OCI-LY7 (cell line): ENCODE measurements around the gene KDM2B. TPM values are rescaled to one million over a fixed set of nuclear protein-coding genes. Genes with fewer than 3 reads are reported as not detected.

Experiments used
- BruUV-seq: library from RNA; stranded (reverse); fragments of 400-500 nt; replicated peaks from 2 replicates; lab custom pipeline; 2021; lab: Mats Ljungman, UMichigan
- CTCF ChIA-PET: fragments of 300-600 bp; sonication (Branson Sonifier 250); formaldehyde crosslinking; loops from one replicate; lab custom pipeline; 2022; ENCODE audit warnings: antibody characterized with exemption; ENCODE audit not compliant: unreplicated experiment; lab: Charles Lee
- POLR2A ChIA-PET: fragments of 300-600 bp; sonication (Branson Sonifier 250); formaldehyde crosslinking; loops from one replicate; lab custom pipeline; 2022; ENCODE audit warnings: antibody characterized with exemption; lab: Charles Lee
- DNase-seq: peaks from one replicate; pipeline ENCODE4 v3.0.0-alpha.2; 2015; ENCODE audit warnings: low spot score
- H2AFZ ChIP-seq: fragments of 200-600 bp; sonication (generic), shearing (Covaris generic); 2 replicates; pipeline ENCODE4 v1.6.1; 2014; ENCODE audit warnings: mild to moderate bottlenecking, antibody characterized with exemption, low read length, moderate library complexity
- H3K27ac ChIP-seq: fragments of 200-600 bp; sonication (generic); 2 replicates; pipeline ENCODE4 v1.5.1; 2014; ENCODE audit warnings: mixed run types, low read depth, mild to moderate bottlenecking, moderate library complexity, low read length, inconsistent platforms; ENCODE audit not compliant: poor library complexity, severe bottlenecking
- H3K36me3 ChIP-seq: fragments of 200-600 bp; sonication (generic); 2 replicates; pipeline ENCODE4 v1.6.1; 2014; ENCODE audit warnings: mild to moderate bottlenecking, antibody characterized with exemption, low read length, moderate library complexity, mixed read lengths; ENCODE audit not compliant: insufficient read depth
- H3K4me1 ChIP-seq: fragments of 200-600 bp; sonication (generic); 2 replicates; pipeline ENCODE4 v1.5.1; 2014; ENCODE audit warnings: mild to moderate bottlenecking, low read length; ENCODE audit not compliant: insufficient read depth, poor library complexity, severe bottlenecking
- H3K4me2 ChIP-seq: fragments of 200-600 bp; sonication (generic); 2 replicates; pipeline ENCODE4 v1.6.1; 2014; ENCODE audit warnings: mild to moderate bottlenecking, low read length
- H3K4me3 ChIP-seq: fragments of 200-600 bp; sonication (generic); 2 replicates; pipeline ENCODE4 v1.5.1; 2014; ENCODE audit warnings: mild to moderate bottlenecking, low read depth, low read length; ENCODE audit not compliant: poor library complexity, severe bottlenecking
- H3K79me2 ChIP-seq: fragments of 200-600 bp; sonication (generic); 2 replicates; pipeline ENCODE4 v1.6.1; 2016; ENCODE audit warnings: low read depth, mild to moderate bottlenecking, low read length, moderate library complexity, mixed read lengths; ENCODE audit not compliant: insufficient read depth
- H3K9me2 ChIP-seq: fragments of 200-600 bp; sonication (generic); 2 replicates; pipeline ENCODE4 v1.6.1; 2016; ENCODE audit warnings: mild to moderate bottlenecking, low read length, mixed read lengths; ENCODE audit not compliant: insufficient read depth
- H3K9me3 ChIP-seq: fragments of 200-600 bp; sonication (generic); 2 replicates; pipeline ENCODE4 v1.6.1; 2014; ENCODE audit warnings: mild to moderate bottlenecking, mixed run types, low read length, mixed read lengths
- H4K20me1 ChIP-seq: fragments of 200-600 bp; sonication (generic); 2 replicates; pipeline ENCODE4 v1.6.1; 2014; ENCODE audit warnings: mild to moderate bottlenecking, antibody characterized with exemption, low read length, moderate library complexity, mixed read lengths; ENCODE audit not compliant: insufficient read depth
- EZH2phosphoT487 ChIP-seq: fragments of 200-600 bp; sonication (generic); IDR thresholded peaks from 2 replicates; pipeline ENCODE4 v1.6.1; 2018; ENCODE audit warnings: low read depth, borderline replicate concordance, mild to moderate bottlenecking, mixed run types, antibody characterized with exemption, low read length, moderate library complexity, mixed read lengths
- intact Hi-C: fragments of 100-400 bp; cut with micrococcal nuclease; formaldehyde crosslinking; loops from one replicate; pipeline ENCODE4 v1.10.0; 2022; ENCODE audit not compliant: unreplicated experiment
- total RNA-seq, 2 experiments: library from RNA; depleted of rRNA in 1 of 2; stranded (reverse); fragments of >200 nt in 1 of 2; shearing (Covaris generic) in 1 of 2; gene quantifications; 2 replicates each; pipeline ENCODE4 v1.2.3, GENCODE V29; 2014 to 2022
- TF ChIP-seq, protein P1 (sequence below): fragments of 200-600 bp; sonication (generic); conservative IDR thresholded peaks from 2 replicates; pipeline ENCODE4 v1.5.1; 2014; ENCODE audit warnings: mild to moderate bottlenecking, antibody characterized with exemption, low read length, moderate library complexity, mixed read lengths

The KDM2B gene
- total RNA-seq, 2 experiments from 2014 or later, result 78.5 to 88.0 TPM

DNA sequence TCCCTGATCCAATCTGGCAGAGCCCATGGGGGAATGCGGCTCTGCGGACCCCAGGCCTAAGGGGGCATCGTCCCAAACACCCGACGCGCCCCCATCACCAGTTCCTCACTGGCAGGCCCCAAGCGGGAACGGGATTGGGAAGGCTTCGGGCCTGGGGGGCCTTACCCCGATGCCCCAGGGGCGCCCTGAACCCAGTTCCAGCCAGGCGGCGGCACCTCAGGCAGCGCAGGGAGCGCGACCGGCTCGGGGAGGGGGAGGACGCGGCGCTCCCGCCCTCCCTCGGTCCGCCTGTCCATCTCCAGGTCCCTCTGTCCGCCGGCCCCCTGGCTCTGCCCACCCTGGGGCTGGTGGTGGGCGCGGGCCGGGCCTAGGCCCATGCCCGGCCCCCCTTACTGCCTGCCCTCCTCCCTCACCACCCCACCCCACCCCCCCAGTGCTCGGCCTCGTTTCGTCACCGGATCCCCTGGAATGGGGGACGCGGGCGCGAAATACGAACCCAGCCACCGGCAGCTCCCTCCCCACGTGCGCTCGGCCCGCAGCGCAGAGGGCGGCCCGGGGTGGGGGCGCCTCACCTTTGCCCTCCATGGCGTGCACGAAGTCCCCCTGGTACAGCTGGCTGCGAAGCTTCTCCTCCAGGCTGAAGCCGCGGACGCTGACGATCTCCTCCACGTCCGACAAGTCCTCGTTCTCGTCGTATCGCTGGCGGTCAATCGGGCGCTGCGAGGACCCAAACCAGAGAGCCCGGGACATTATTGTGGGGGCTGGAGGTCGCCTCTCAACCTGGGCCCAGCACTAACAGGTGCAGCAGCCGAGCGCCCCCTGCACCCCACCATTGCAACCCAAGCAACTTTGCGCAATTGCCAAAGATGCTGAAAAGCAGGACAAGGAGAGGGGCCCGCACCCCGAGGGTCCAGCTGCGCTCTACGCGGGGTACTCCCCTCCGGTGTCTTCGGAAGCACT lies 2.3 kb downstream of the KDM2B start:
- ChIA-PET POLR2A (interaction anchor here (0.6 to 1.5 kb wide), 4 partner anchors 10 to 534 kb away, joined by 3 to 5 read pairs (median 4); no protein-coding TSS in a partner anchor), CTCF (interaction anchor here (1.4 kb wide), 1 partner anchor 11 kb away, joined by 3 read pairs; no protein-coding TSS in a partner anchor)
- no TSS peak for BruUV-seq
- Histone ChIP-seq H3K27ac (peak overlapping the region; percentile 78), H3K79me2 (peaks cover 17% of the 10 kb centered on the region; the same call in 1 of the 2 replicates), H3K9me3 (no peaks in the 10 kb centered on the region), H3K9me2 (no peaks in the 10 kb centered on the region), H2AFZ (peak overlapping the region; percentile 91), H3K4me3 (peak overlapping the region; percentile 79), H4K20me1 (no peaks in the 10 kb centered on the region), H3K4me2 (peak overlapping the region; percentile 91), H3K4me1 (peaks cover 29% of the 10 kb centered on the region), H3K36me3 (peaks cover 4% of the 10 kb centered on the region; the same call in 1 of the 2 replicates)
- TF ChIP-seq, protein P1, sequence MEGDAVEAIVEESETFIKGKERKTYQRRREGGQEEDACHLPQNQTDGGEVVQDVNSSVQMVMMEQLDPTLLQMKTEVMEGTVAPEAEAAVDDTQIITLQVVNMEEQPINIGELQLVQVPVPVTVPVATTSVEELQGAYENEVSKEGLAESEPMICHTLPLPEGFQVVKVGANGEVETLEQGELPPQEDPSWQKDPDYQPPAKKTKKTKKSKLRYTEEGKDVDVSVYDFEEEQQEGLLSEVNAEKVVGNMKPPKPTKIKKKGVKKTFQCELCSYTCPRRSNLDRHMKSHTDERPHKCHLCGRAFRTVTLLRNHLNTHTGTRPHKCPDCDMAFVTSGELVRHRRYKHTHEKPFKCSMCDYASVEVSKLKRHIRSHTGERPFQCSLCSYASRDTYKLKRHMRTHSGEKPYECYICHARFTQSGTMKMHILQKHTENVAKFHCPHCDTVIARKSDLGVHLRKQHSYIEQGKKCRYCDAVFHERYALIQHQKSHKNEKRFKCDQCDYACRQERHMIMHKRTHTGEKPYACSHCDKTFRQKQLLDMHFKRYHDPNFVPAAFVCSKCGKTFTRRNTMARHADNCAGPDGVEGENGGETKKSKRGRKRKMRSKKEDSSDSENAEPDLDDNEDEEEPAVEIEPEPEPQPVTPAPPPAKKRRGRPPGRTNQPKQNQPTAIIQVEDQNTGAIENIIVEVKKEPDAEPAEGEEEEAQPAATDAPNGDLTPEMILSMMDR, result peak; percentile 46
- TF ChIP-seq EZH2phosphoT487, result no peak
- intact Hi-C loops, result no loop called here
- DNase-seq, result peak; percentile 24

DNA sequence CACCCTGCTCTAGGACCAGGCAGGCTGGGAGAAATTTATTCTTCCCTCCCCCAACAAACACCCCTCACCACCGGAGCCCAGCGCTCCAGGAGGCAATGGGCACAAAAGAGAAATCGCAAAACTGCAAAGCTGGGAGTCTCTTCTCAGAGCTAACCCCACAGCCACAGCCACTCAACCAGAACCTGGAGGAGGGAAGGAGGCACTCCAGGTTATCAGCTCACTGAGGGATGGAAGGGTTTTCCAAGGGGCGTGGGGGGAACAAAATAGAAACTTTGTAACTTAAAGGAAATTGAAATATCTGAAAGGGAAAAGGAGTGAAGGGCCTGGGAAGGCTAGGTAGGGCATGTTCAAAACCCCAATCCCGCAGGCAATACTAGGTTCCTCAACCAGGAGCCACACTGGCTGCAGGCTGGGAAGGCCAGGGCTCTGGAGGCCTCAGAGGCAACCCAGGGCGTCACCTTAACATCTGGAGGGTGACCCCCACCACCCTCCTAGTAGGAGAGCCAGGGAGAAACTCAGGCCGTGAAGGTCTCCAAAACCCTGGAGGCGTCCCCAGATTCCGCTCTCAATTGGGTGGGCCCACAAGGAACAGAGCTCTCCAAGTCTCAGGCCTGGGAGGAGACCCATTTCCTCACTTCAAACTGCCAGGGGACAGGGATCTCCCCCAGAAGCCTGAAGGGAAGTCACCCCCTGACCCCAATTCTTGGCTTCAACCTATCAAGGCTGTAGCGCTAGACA lies 3.2 kb downstream of the KDM2B start:
- intact Hi-C loops, result no loop called here
- no TSS peak for BruUV-seq
- no peak overlapping the region for H3K4me2 ChIP-seq

More for the DNA sequence above, 3.2 kb downstream of the KDM2B start:
- Histone ChIP-seq H3K9me3 (no peaks in the 10 kb centered on the region), H3K4me3 (no peak overlapping the region), H3K36me3 (peaks cover 4% of the 10 kb centered on the region; the same call in 1 of the 2 replicates), H3K4me1 (peaks cover 22% of the 10 kb centered on the region), H2AFZ (no peak overlapping the region), H4K20me1 (no peaks in the 10 kb centered on the region), H3K27ac (no peak overlapping the region), H3K9me2 (no peaks in the 10 kb centered on the region), H3K79me2 (peaks cover 13% of the 10 kb centered on the region; the same call in 1 of the 2 replicates)
- POLR2A ChIA-PET, result interaction anchor here (0.6 to 0.9 kb wide), 3 partner anchors 15 to 1899 kb away, joined by 3 to 9 read pairs (median 4); no protein-coding TSS in a partner anchor
- TF ChIP-seq, protein P1, result no peak
- TF ChIP-seq EZH2phosphoT487, result no peak
- no peak for DNase-seq
- CTCF ChIA-PET, result no interaction called here
